ENCODE measurements around the gene ZNF587.

DNA sequence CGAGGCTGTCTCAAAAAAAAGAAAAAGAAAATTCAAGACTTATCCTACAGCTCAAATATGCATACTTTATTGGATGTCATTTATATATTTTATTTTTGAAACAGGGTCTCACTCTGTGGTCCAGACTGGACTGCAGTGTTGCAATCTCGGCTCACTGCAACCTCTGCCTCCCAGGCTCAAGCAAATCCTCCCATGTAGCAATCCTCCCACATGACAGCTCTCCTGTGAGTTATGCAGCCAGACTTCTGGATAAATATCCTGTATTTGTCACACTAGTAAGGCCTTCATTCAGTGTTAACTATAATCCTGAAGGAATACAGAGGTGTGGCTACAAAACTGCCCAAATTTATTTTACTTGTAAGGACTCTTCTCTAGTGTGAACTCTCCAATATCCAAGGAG lies 42.1 kb upstream of the ZNF587 start:
- TF ChIP-seq CTCF (IDR thresholded peaks at IDR 0.05), result no peak
- no peak for TF ChIP-seq POLR2AphosphoS5 (IDR thresholded peaks at IDR 0.05)
- TF ChIP-seq POLR2A (IDR thresholded peaks at IDR 0.05), result no peak
- no peak for TF ChIP-seq EP300 (IDR thresholded peaks at IDR 0.05; ENCODE audit: low read depth)
